ENCODE measurements around the gene RNPEPL1. TPM values are rescaled to one million over a fixed set of nuclear protein-coding genes. Genes with fewer than 3 reads are reported as not detected.

The RNPEPL1 gene
- total and polyA plus RNA-seq, 10 of the 15 experiments (the other 5 are each of a cell fraction or from before 2014, with no cell fraction given), result 0.24 to 49.5 (median 6.8) TPM

GRCh38 chr2:240560084-240560479 is 8.2 kb upstream of the RNPEPL1 start, which contains the start of gene DUSP28 (continued):
- TF ChIP-seq E4F1 (IDR thresholded peaks at IDR 0.05; ENCODE audit: borderline replicate concordance, partially characterized antibody) (no peak), NRF1 (conservative IDR thresholded peaks at IDR 0.05; ENCODE audit: low read depth, low read length) (0 out of 2 replicates have a peak, but pooled peaks have one; percentile 5), SIN3A (IDR thresholded peaks at IDR 0.05; ENCODE audit: low read depth, low read length) (peak; percentile 84; the same call in 1 of the 2 replicates), SIX5 (IDR thresholded peaks at IDR 0.05; ENCODE audit: low read depth, low read length, severe bottlenecking) (no peak), ZNF687 (IDR thresholded peaks at IDR 0.05) (peak; percentile 85), POU2F2 (IDR thresholded peaks at IDR 0.05; ENCODE audit: borderline replicate concordance, low read depth, low read length) (peak; percentile 42; the same call in 2 of the 3 replicates), CREM (IDR thresholded peaks at IDR 0.05; ENCODE audit: low read depth) (peak; percentile 72), ZNF592 (IDR thresholded peaks at IDR 0.05) (no peak), E2F8 (IDR thresholded peaks at IDR 0.05; ENCODE audit: low read depth, partially characterized antibody) (no peak), MLLT1 (IDR thresholded peaks at IDR 0.05) (0 out of 2 replicates have a peak, but pooled peaks have one; percentile 5), BCL3 (IDR thresholded peaks at IDR 0.05; ENCODE audit: borderline replicate concordance, insufficient read depth, low read depth, low read length, poor library complexity, severe bottlenecking) (no peak), EED (IDR thresholded peaks at IDR 0.05; ENCODE audit: low read depth) (peak; percentile 28; the same call in 1 of the 2 replicates)

Data from GM12878 (cell line).